Esophagus mucosa (tissue), 1 donor: ENCODE results near the gene KCNC3. TPM values are rescaled to one million over a fixed set of nuclear protein-coding genes. Genes with fewer than 3 reads are reported as not detected.

Experiments used
- ATAC-seq: fragments of 200-7000 bp; cut with Tn5 transposase; one replicate; pipeline ENCODE4 v1.9.1; 2020
- total RNA-seq: library from RNA; stranded (reverse); gene quantifications from one replicate; pipeline ENCODE4 v1.2.4, GENCODE V29; 2023
- donor health status: DM: yes; HTN: yes; CAD: no.

KCNC3 gene
- total RNA-seq, 1 donor from 2014 or later, result 0.48 TPM

DNA sequence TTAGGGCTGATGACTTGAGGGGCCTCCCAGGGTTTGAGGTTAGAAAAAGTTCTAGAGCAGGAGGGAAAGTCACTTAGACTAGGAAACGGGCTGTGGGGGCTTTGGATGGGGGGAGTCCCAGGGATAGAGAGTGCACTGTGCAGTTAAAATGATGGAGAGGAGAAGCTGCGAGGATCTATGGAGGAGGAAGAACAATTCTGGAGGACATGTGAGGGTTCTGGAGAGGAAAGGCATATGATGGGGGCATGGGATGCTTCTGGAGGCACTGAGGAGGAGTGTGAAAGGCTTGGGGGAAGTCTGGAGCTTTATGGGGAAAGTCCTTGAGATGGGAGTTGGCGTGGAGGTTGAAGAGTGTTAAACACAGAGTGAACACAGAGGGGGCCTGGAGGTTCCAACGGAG, 2.2 kb downstream of the KCNC3 start:
- no peak for ATAC-seq

DNA sequence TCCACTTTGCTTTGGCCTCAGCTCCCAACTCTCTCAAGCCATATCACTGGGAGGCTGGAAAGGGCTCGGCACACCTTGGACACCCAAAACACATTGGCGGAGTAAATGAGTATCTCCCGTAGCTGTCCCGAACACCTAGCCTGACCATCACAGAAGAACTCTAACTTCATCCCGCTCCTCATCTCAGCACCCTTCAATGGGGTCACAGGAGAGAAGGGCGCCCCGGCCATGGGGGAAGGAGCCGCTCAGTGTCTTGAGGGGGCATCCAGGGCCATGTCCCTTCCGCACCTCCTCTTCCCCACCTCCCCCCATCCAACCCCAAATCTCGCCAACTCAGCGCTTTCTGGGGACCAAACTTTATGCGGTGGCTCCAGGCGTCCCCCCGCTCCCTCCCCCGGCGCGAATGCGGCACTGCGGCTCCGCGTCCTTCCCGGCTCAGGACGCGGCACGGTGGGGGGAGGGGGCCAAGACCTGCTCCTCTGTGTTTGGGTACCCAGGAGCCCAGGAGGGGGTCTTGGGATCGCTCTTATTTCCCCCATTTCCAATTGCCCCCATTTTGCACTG, 3.0 kb downstream of the KCNC3 start:
- no peak for ATAC-seq

DNA sequence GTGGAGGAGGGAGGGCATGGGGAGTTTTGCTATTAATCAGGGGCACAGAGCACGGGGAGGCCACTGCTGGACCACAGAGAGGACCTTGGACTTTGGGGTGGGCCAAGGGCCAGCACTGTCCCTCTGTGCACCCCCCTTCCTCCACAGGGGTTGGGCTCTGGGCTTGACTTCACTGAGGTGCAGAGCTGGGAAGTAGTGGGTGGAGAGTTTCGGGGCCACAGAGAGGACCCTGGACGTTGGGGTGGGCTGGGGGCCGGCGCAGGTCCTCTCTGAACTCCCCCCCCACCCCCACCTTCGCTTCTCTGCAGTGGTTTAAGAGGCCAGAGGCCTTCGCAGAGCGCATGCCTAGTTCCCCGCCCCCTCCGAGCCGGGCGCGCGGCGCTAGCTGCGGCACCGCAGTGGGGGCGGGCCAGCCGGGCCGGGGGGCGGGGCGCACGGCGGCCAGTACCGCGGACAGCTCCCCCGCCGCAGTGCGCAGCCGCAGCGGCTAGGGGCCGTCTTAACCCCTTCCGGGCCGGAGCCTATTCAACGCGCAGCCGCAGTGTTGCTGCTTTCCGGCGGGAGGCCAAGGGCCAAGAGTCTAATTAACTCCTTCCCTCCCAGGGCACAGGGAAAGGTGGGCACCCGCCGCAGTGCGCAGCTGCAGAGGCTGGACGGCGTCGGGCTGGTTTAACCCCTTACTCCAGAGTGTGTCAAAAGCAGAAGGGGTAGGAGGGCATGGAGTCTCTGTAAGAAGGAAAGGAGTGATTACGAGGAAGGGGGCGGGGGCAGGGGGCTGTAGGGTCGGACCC, 3.7 kb downstream of the KCNC3 start:
- peak; percentile 55 for ATAC-seq

DNA sequence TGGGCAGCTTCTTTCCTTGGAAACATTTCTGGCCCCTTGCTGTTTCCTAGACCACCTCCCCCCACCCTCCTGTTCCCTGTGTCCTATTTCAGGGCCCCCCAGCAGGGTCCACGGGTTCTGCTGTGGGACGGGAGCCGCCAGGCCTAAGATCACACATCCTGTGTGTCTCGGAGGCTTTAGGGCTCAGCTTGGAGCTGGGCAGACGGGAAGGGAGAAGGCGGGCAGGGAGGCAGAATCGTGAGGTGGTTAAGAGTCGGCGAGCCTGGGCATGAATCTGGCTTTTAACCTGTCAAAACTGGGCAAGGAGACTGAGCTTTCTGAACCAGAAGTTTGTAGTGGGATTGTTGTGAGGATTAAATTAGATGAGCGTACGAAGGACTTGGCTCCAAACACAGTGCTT, 4.8 kb downstream of the KCNC3 start:
- ATAC-seq, result no peak

DNA sequence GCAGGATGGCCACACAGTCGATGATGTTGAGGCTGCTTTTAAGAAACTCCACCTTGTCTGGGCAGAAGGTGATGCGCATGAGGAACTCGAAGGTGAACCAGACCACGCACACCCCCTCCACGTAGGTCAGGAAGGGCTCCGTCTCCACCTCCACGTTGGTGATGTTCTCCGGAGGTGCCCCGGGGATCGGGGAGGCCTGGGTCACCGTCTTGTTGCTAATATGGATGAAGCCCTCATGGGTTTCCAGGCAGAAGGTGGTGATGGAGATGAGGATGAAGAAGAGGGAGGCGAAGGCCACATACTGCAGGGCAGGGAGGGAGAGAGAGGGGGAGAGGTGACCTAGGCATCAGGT, 5.4 kb downstream of the KCNC3 start:
- no peak for ATAC-seq

DNA sequence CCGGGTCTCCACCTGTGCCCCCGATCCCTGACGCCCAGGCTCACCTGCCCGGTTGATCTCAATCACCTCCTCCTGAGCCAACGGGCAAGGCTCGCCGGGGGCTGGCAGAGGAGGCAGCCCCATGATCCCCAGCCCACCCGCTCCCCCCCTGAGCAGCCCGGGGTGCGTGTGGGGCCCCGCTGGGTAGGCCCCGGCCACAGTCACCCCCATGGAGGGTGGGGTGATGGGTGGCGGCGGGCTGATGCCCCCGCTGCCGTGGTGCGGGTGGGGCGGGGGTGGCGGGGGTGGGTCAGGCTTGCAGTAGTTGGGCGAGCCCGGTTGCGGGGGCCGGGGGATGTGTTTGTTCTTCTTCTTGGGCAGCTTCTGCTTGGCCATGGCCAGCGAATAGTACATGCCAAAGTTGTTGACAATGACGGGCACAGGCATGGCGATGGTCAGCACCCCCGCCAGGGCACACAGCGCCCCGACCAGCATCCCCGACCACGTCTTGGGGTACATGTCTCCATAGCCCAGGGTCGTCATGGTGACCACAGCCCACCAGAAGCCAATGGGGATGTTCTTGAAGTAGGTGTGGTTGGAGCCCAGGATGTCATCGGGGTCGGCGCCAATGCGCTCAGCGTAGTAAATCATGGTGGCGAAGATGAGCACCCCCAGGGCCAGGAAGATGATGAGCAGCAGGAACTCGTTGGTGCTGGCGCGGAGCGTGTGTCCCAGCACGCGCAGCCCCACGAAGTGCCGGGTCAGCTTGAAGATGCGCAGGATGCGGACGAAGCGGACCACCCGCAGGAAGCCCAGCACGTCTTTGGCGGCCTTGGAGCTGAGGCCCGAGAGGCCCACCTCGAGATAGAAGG, 6.0 kb downstream of the KCNC3 start:
- ATAC-seq, result no peak

DNA sequence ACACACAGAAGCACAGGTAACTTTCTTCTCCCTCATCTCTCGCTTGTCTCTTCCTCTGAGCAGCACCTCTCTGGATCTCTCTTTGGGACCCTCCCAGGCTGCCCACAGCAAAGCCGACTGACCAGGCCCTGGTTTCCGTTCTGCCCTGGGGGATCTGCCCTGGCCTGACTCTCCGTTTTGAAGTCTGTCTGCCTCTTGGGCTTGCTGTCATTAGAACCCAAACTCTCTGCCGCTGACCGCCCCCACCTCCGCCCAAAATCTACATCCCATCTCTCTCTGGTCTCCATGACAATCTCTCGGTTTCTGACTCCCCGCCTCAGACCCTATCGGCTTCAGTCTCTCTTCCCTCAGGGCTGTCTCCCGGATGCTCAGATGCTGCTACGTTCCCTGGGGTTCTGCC, 6.9 kb downstream of the KCNC3 start:
- ATAC-seq, result no peak

DNA sequence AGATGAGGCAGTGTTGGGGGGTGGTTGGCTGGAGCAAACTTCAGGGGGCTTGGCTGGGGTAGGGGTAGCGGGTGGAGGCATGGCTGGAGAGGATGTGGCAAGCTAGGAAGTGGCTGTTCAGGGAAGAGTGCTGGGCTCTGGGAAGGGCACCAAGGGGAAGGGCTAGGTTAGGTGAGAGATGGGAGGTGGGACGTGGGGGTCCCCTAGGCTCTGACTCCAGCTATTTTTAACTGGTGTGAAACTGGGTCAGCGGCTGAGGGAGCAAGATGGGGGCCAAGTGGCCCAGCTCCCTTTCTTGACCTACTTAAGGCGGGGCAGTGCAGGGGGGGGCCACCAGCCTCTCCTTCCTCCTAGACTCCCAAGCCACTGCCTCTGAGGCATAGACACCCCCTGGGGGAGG, 7.3 kb downstream of the KCNC3 start:
- no peak for ATAC-seq

DNA sequence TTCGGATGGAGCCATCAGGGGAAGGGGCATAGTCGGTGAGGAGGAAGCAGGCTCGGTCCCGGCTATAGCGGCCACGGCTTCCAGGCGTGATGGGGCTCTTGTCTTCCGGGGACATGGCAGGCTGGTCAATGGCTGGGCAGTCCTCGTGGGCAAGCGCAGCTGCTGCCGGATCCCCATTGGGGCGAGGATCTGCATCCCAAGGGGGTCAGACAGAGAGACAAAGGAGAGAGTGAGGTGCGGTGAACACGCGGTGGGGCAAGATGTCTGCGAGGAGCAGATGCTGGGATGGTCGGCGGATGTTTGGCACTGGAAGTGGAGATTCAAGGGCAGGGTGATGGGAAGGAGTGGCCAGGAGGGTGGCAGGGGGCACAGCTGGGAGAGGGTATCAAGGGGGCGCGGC, 8.6 kb downstream of the KCNC3 start:
- ATAC-seq, result no peak

DNA sequence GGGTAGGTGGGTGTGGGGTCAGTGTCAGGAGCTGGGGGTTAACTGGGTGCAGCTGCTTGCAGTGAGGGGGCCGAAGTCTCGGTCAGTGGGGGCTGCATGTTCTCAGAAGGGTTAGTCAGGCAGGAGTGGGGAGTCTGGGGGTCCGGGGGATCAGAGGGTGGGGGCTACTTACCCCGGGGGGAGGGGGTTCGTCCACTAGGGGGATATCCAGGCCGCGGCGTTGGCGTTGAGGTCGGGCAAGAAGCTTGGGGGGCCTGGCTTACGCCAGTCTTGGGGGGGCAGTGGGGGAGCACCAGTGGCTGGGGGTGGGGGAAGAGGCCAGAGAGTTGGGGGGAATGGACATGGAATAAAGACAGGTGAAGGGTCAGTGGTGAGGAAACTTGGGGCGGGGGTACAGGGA, 9.1 kb downstream of the KCNC3 start:
- no peak for ATAC-seq

DNA sequence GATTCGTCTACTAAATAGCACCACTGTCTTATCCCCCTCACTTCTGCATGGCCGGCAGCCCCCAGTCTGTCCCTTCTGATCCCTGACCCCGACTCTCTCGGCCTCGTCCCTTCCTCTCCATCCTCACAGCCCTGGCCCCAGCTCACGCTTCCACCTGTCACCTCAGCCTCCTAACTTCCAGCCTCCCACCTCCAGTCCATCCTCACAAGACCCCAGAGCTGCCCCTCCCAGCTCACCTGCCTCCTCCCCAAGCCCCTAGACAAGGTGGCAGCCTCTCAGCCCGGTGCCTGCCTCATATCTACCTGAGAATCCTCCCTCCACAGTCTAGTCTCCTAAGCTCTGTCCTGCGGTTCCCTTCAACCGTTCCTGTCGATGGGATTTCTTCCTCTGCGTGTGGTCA, 10.0 kb downstream of the KCNC3 start:
- no peak for ATAC-seq

DNA sequence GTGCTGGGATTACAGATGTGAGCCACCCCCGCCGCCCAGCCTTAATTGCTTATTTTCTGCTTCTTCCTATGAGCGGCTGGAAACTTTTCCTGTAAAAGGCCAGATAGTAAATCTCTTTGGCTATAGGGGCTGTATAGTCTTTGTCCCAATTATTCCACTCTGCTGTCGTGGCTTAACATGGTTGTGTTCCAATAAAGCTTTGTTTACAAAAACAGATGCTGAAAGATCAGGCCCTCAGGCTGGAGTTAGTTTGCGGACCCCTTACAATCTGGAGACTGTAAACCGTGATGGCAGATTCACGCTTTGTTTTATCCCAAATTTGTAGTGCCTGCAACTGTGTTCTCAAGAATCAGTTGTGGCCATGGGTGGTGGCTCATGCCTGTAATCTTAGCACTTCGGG, 10.7 kb downstream of the KCNC3 start:
- no peak for ATAC-seq

DNA sequence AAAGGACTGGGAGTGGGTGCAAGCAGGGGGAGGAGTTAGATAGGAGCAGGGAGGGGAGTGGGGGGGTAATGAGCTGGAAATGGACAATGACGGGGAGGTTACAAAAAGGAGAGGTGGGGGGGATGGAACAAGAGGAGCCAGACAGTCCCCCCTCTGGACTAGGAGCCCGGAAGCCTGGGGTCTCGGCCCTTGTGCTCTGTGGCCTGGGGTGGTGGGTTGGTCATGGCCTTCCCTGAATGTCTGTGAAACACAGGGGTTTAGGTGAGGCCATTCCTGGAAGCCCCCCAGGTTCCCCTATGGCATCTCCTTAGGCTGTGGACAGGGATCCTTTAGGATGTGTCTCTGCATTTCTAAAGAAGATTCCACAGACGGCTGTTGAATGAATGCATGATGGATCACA, 12.1 kb downstream of the KCNC3 start:
- no peak for ATAC-seq

DNA sequence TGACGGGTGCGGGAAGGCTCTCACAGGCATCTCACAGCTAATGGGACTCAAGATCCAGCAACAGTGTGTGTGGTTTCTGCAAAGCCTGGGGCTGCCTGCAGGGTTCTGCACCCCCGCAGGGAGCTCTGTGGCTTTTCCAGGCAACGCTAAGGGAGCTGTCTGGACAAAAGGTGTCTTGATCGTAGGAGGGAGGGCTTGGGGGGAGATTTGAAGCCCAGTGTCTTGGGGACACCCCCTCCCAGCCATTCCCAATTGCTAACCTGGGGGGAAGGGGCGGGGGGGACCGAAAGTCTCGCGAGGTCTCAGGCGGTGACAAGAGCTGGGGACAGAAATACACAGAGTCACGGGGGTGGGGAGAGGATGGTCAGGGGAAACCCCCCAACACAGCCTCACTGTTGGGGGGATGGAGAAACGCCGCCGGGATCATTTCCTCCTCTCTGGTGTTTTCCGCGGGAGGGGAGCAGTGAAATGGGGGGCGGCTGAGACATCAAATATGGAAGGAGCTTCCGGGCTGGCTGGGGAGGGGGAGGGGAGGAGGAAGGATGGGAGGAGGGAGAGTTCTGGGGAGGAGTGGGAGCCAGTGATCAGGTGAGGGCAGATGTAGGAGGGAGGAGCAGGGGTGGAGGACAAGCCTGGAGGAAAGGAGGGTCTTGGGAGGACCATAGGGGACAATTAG, 13.3 kb downstream of the KCNC3 start:
- no peak for ATAC-seq

DNA sequence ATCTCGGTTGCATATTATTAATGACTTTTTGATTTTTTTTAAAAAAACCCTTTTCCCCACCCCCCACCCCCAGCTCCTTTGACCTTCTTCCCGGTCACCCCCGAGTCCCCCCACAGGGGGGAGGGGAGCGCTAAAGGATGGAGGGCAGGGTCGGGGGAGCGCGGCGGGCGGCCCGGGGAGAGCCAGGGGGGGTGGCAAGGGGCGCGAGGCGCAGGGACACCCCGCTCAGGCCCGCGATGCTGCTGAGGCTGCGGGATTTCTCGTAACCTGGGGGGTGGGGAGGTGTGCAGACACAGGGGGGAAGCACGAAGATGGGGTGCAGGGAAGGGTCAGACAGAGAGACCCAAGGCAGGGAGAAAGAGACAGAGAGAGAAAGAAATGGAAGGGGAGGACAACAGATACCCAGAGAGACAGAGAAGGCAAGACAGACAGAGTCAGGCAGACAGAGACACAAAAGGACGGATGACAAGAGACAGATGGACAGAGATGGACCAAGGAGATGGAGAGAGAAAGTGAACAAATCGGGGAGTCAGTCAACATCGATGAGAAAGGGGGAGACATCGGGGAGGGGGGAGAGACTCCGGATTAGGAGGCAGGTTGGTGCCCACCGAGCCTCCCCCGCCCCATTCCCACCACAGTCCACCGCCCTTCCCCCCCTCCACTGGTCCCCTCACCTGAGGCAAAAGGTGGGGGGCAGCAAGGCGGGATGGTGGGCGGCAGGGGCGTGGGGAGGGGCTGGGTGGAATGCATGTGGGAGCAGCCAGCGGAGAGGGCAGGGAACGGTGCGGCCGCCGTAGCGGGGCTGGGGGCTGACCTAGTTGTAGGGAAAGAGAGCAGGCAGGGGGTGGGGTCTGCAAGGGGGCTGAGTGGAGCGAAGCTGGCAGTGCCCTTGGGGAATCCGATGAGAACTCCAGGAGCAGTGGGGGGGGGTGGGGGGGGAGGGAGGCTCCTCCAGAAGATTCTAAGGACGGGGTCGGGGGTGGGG, 14.2 kb downstream of the KCNC3 start:
- ATAC-seq, result no peak

DNA sequence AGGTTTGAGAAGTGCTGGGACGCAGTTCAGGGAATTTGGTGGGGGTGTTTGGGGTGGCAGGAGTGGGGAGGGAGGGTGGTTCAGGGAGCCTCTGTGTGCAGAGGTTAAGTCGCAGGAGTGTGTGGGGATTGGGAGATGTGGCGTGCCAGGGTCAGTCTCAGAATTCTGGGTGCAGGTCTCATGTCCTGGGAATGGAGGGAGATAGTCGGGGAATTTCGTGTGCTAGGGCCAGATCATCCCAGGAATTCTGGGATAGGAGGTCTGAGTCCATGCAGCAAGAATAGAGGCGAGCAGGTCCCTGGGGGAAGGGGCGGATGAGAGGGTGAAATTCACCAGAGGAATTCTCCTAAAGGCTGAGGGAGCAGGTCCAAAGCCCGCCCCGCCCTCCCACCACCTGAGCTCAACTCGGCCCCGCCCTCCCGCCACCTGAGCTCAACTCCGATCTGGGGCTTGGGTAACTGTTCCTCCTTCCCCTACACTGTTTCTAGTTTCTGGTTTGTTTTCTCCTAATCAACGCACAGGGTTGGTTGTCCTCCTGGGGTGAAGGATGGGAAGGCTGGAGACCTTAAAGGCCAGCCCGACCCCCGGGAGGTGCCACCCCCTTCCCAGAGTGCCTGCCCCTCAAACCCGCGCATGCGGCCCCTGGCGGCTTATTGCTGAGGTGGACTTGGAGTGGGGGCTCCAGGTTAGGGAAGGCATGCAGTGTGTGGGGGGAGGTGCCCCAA, 15.2 kb downstream of the KCNC3 start:
- no peak for ATAC-seq

DNA sequence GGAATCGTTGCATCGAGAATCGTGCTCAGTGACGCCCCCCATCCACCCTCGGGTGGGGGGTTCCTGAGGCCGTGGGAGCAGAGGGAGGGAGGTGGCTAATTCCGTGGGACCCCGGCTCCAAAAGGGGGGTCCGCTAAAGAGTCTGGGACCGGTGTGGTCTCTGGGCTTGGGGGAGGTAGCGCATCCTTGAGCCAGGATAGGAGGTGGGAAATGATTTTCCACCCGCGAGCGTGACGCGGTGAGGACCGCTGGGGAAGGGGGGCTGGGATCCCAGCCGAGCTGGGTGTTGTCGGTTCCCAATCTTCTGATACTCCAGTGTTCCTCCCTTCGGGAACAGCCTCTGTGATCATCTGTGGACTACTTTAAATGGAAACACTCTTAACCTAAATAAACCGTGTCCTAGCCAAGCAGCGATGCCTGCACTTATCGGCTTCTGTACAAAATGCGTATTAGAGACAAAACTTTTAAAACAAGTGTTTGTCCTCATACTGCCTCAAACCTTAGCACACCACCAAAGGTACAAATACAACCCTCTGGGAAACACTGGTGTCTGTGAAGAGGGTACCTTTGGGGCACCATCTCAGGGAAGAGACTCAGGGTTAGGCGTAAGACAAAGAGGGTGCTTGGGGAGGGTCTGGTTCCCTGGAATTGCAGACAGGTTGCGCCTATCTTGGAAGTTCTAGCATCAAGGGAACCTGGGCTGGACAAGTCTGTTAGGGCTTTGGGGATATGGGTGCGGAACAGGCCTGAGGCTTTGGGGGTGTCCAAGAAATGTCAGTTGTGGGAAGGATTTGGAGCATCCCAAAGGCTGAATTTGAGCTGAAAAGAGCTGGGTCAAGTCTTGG, 16.0 kb downstream of the KCNC3 start:
- ATAC-seq, result no peak

DNA sequence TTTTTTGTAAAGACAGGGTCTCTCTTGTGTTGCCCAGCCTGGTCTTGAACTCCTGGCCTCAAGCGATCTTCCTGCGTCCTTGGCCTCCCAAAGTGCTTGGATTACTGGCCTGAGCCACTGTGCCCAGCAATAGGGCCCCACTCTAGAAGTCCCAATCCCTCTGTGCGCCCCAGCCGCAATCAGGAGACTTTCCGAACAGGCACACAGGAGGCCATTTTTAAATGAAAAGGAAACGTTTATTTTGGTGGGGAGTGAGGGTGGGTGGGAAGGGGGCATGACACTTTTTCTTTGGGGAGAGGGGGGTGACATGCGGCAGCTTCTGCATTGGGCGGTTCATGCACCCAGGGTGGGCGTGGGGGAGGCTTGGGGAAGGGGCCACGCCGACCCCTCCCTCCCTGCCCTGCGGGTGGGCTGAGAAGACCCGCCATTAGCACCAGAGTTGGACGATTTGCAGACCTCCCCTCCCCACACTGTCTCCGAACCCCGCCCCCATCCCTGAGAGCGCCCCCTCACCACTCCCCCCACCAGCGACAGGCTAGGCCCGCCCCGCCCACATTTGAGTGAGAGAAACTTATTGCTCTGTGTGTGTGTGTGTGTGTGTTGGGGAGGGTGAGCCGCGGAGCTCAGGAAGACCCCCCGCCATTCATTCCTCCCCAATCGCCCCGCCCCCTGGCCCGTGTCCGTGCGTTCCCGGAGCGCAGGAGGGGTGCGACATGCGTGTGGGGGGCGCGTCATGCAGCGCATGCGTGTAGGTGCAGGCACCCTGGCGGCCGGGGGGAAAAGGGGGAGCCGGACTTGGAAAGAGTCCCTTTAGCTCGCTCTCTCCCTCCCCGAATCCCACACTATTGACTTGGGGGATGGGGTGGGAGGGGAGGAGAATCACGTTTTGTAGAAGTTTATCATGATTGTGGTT, 17.2 kb downstream of the KCNC3 start:
- no peak for ATAC-seq
